Gastrocnemius medialis (tissue), 4 donors: ENCODE results near the gene RPS5. TPM values are rescaled to one million over a fixed set of nuclear protein-coding genes. Genes with fewer than 3 reads are reported as not detected.

Experiments
- ATAC-seq, 2 donors: fragments of 150-250 bp; one replicate each; pipeline ENCODE4 v1.9.1; 2016
- DNase-seq, 2 donors: peaks; one replicate each; pipeline ENCODE4 v3.0.0-alpha.2; 2019
- H3K27ac ChIP-seq, 4 donors: fragments of 200-600 bp; sonication (generic); 1 replicate in 1 of 4; 2 replicates in 3 of 4; pipeline ENCODE4 v1.5.1; 2016 to 2018; ENCODE audit warnings: mild to moderate bottlenecking in 2 of 4, moderate library complexity in 1 of 4
- H3K27me3 ChIP-seq, 3 donors: fragments of 200-600 bp; sonication (generic) in 2 of 3; 1 replicate in 1 of 3; 2 replicates in 2 of 3; pipeline versions ENCODE4 v1.5.1 to v1.6.0; 2016 to 2019; ENCODE audit warnings: mild to moderate bottlenecking in 1 of 3, moderate library complexity in 1 of 3
- H3K36me3 ChIP-seq, 2 donors: fragments of 200-600 bp; sonication (generic) in 1 of 2; one replicate each; pipeline ENCODE4 v1.5.1; 2017 to 2018
- H3K4me1 ChIP-seq, 2 donors: fragments of 200-600 bp; sonication (generic) in 1 of 2; one replicate each; pipeline ENCODE4 v1.5.1; 2016 to 2017; ENCODE audit warnings: mild to moderate bottlenecking in 2 of 2
- H3K4me3 ChIP-seq, 4 donors: fragments of 200-600 bp; sonication (generic) in 3 of 4; 1 replicate in 1 of 4; 2 replicates in 3 of 4; pipeline ENCODE4 v1.5.1; 2016 to 2019; ENCODE audit warnings: mild to moderate bottlenecking in 2 of 4
- H3K9me3 ChIP-seq, 3 donors: fragments of 200-600 bp; sonication (generic) in 2 of 3; 1 replicate in 1 of 3; 2 replicates in 2 of 3; pipeline ENCODE4 v1.5.1; 2016 to 2019
- CTCF ChIP-seq, 5 experiments: fragments of 450-650 bp in 3 of 5; fragments of 200-600 bp in 2 of 5; sonication (generic) in 2 of 5; IDR thresholded peaks in 4 of 5; conservative IDR thresholded peaks in 1 of 5; 1 replicate in 4 of 5; 2 replicates in 1 of 5; pipeline ENCODE4 v1.5.1; 2016 to 2019; ENCODE audit warnings: antibody characterized with exemption in 5 of 5, mild to moderate bottlenecking in 3 of 5, moderate library complexity in 3 of 5
- POLR2A ChIP-seq, 2 donors: fragments of 450-650 bp; IDR thresholded peaks; one replicate each; pipeline ENCODE4 v1.6.1; 2017; ENCODE audit warnings: antibody characterized with exemption in 2 of 2, mild to moderate bottlenecking in 2 of 2, moderate library complexity in 2 of 2
- in situ Hi-C, 4 donors: fragments of 200-750 bp; cut with MboI; loops; one replicate each; pipeline versions ENCODE4 v1.15.0 to v1.8.0; 2017; ENCODE audit warnings: low sequenced_read_pairs in 4 of 4
- intact Hi-C: fragments of 100-400 bp; cut with DNase I; formaldehyde crosslinking; loops from one replicate; pipeline ENCODE4 v1.15.1; 2023; ENCODE audit warnings: low total_unique reads
- total RNA-seq, 4 donors: library from RNA; depleted of rRNA; stranded (reverse); fragments of >200 nt; gene quantifications; one replicate each; pipeline versions ENCODE4 v1.1.0 to v1.2.3, GENCODE V29; 2016

The RPS5 gene
- 1,000 to 10,000 TPM; 1,345 to 1,665 (median 1,438) TPM for total RNA-seq

GRCh38 chr19:58386576-58387337, at the start of gene RPS5:
RPS5 (plus strand) TSS chr19:58387269; CDS start chr19:58388138, 869 bp downstream.
- Histone ChIP-seq H3K27ac (peak within 1 kb of the TSS; percentile 95 to 100 (median 99)), H3K36me3 (peaks cover 0 to 35% of the 10 kb centered on the region in 2 donors), H3K27me3 (no peaks in the 10 kb centered on the region), H3K4me3 (peak within 1 kb of the TSS; percentile 75 to 89 (median 78)), H3K4me1 (peaks cover 33 to 35% of the 10 kb centered on the region in 2 donors), H3K9me3 (no peaks in the 10 kb centered on the region)
- peak; percentile 96 to 97 for DNase-seq
- peak; percentile 99 for ATAC-seq
- intact Hi-C loops: loop anchor here (1.0 to 5.0 kb wide), 5 partner anchors 15 to 81 kb away; partner anchors contain the start of genes ZNF132, ZNF324, ZNF497 and ZNF584
- TF ChIP-seq POLR2A (IDR thresholded peaks at IDR 0.05): peak; percentile 85 to 88
- no peak for TF ChIP-seq CTCF (IDR thresholded peaks at IDR 0.05 in 4 of 5, conservative IDR thresholded peaks at IDR 0.05 in 1 of 5)
- in situ Hi-C loops: no loop called here

- ATAC-seq (no peak), DNase-seq (no peak)
- H3K4me3 ChIP-seq: no peak overlapping the region
- H3K4me1 ChIP-seq: no peaks in the 10 kb centered on the region
- H3K9me3 ChIP-seq: no peaks in the 10 kb centered on the region
- TF ChIP-seq CTCF (IDR thresholded peaks at IDR 0.05 in 4 of 5, conservative IDR thresholded peaks at IDR 0.05 in 1 of 5) (no peak), POLR2A (IDR thresholded peaks at IDR 0.05) (no peak)
- intact Hi-C loops (no loop called here), in situ Hi-C loops (no loop called here)
- H3K36me3 ChIP-seq: peaks cover 0 to 53% of the 10 kb centered on the region in 2 donors
- no peaks in the 10 kb centered on the region for H3K27me3 ChIP-seq
- H3K27ac ChIP-seq: no peak overlapping the region
These were observed 48.7 kb upstream of the RPS5 start for GRCh38 chr19:58338336-58338735.

GRCh38 chr19:58338825-58339558, 48.1 kb upstream of the RPS5 start:
- DNase-seq (no peak), ATAC-seq (no peak)
- peaks cover 0 to 53% of the 10 kb centered on the region in 2 donors for H3K36me3 ChIP-seq
- H3K4me3 ChIP-seq: no peak overlapping the region
- TF ChIP-seq POLR2A (IDR thresholded peaks at IDR 0.05) (no peak), CTCF (IDR thresholded peaks at IDR 0.05 in 4 of 5, conservative IDR thresholded peaks at IDR 0.05 in 1 of 5) (no peak)
- no peak overlapping the region for H3K27ac ChIP-seq
- intact Hi-C loops: no loop called here
- in situ Hi-C loops: no loop called here
- H3K9me3 ChIP-seq: no peaks in the 10 kb centered on the region
- H3K27me3 ChIP-seq: no peaks in the 10 kb centered on the region
- H3K4me1 ChIP-seq: no peaks in the 10 kb centered on the region

GRCh38 chr19:58345558-58345957, 41.5 kb upstream of the RPS5 start:
- no peak overlapping the region for H3K4me3 ChIP-seq
- no peak for ATAC-seq
- peaks cover 15 to 34% (median 24%) of the 10 kb centered on the region in 3 donors for H3K27me3 ChIP-seq
- TF ChIP-seq CTCF (IDR thresholded peaks at IDR 0.05 in 4 of 5, conservative IDR thresholded peaks at IDR 0.05 in 1 of 5) (no peak), POLR2A (IDR thresholded peaks at IDR 0.05) (no peak)
- DNase-seq: no peak
- H3K36me3 ChIP-seq: no peaks in the 10 kb centered on the region
- no peaks in the 10 kb centered on the region for H3K4me1 ChIP-seq
- intact Hi-C loops: no loop called here
- no peak overlapping the region for H3K27ac ChIP-seq
- in situ Hi-C loops: no loop called here
- no peaks in the 10 kb centered on the region for H3K9me3 ChIP-seq
